HTR-8/SVneo (cell line): ENCODE results near the gene FADS6.

Source experiments
- DNase-seq: peaks from one replicate; pipeline ENCODE4 v3.0.0; 2011; ENCODE audit warnings: low spot score, mixed read lengths; ENCODE audit not compliant: insufficient read length
- FAIRE-seq: peaks from 2 replicates; lab custom pipeline; 2011; peaks lifted over from hg19 to GRCh38; lab: Jason Lieb, UNC

The FADS6 gene

GRCh38 chr17:74838274-74838673 is 55.2 kb downstream of the FADS6 start:
- no peak for DNase-seq
- FAIRE-seq, result no peak

DNA sequence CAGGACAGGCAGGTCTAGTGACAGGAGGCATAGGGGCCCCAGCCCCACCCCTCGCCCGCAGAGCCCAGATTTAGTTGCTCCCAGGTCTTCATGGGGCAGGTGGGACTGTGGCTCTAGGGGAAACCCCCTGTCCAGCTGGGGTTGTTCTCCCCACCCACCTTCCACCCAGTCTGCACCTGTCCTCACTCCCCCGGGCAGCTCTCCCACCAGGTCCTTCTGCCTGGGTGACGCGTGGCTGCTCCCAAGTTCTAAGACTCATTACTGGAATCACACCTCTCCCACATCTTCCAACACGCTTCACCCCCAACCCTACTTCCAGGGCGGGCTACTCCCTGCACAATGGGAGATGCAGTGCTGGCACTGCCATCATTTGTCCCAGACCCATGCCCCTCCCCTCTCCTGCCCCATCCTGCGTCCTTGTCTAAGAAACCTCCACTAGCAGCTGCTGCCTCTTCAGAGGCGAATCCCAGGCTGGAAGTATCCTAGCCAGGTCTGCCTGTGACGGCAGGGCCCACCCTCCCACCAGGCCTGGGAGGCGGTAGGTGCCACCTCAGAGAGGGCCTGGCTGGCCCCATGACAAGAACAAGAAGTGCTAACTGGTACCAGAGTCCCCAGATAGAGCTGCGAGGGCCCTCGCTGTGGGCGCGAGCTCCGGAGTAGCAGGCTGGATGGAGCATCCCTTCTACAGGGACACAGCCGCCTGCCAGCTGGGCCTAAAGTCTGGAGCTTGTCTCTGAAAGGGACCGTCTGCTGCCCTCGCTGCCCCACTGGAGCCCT is 56.6 kb downstream of the FADS6 start:
- FAIRE-seq, result no peak
- DNase-seq, result no peak

GRCh38 chr17:74836191-74836590 is 57.2 kb downstream of the FADS6 start:
- no peak for FAIRE-seq
- DNase-seq, result no peak

DNA sequence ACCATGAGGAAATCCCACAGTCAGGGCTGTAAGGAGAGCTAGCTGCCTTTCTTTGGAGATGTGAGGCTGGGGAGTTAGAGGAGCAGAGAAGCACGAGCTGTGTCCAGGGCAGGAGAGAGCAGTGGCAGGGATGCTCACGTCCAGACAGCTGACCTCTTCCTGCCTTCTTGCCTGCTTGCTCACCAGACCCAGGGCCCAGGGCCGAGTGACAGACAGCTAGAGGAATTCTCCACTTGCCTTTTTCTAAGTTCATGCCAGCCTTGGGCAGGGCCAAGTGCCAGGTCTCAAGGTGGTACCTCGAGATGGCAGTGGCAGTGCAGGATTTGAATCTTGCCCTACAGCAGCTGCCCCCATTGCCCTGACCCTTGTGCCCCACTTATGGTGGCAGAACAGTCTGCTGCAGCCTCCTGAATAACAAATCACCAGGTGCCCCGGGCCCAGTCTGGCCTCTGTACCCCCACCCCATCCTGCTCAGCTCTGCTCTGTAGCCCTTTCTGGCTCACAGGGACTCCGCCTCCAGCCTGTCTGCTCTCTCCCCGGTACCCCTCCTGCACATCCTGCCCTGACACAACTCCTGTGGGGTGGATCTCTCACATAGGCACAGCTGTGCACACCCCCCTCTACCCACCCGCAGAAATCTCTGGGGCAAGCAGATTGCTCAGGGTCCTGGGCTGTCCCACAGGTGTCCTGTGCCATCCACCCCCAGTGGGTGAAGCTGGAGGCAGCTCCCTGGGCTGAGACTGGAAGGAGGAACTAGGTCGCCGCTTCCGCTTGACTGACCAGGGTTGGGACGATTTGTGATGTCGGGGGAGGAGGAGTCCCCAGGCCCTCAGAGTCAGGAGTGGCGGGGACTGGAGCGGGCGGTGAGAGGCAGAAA is 59.7 kb downstream of the FADS6 start:
- no peak for DNase-seq
- FAIRE-seq, result no peak

DNA sequence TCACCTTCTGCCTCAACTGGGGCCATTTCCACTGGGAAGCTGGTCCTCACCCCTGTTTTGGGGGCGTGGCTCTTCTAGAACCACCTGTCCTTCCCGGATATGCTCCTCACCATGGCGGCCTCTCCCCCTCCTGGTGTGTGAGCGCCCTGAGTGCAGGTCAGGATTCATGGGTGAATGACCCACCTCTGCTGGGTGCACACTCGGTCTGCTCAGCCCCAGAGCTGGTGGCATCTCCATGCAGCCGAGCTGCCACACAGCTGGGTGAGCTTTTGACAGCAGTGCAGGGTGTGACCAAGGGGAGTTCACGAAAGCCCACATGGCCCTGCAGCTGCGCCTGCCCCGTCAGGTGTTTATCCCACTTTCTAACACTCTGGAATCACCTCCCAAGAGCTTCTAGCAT is 61.0 kb downstream of the FADS6 start:
- no peak for FAIRE-seq
- DNase-seq, result no peak

DNA sequence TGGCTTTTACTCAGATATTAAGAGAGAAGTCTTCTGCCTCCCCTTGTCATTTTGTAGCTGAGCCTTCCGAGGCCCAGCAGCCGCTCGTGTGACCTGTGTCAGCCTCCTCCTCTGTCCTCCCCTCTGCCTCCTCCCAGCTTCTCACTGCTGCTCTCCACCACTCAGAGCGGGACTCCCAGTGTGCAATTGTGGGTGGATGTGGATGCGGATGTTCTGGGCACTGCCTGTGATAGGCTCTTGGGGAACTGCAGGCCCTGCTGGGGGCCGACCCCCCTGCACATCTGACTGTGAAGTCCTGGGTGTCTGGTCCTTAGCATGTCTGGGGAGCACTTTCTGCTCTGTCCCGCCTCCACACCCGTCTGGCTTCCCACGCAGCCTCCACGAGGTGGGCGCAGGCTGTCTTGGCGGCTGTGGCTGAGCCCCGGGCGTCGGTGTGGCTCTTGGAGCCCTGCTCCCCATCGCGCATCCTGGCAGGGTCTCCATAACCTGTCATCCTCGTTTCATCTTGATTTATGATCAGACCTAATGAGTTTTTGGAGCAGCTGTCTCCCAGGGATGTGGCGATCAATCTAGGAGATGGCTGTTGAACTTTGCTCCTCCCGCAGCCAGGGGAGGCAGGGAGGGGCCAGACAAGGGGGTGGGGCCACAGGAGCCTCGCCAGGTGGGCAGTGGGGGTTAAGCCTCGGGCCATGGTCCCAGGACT is 61.8 kb downstream of the FADS6 start:
- DNase-seq (no peak), FAIRE-seq (no peak)

- DNase-seq (no peak), FAIRE-seq (no peak)
Measured at GRCh38 chr17:74830861-74831260, 62.6 kb downstream of the FADS6 start.

- no peak for DNase-seq
- FAIRE-seq, result no peak
Measured at GRCh38 chr17:74827800-74828199, 65.6 kb downstream of the FADS6 start.
